Mesothelial cell of epicardium (in vitro differentiated cells): Measurements from ENCODE around the gene NLRC5. TPM values are rescaled to one million over a fixed set of nuclear protein-coding genes. Genes with fewer than 3 reads are reported as not detected.
A peak's percentile ranks its signal among the peaks of the same experiment; 100 is the strongest.

Experiments used
- DNase-seq, 2 experiments: peaks; one replicate each; pipeline ENCODE4 v3.0.0; 2021; ENCODE audit warnings: low spot score in 2 of 2; ENCODE audit not compliant: unreplicated experiment in 2 of 2
- H3K27ac Mint-ChIP-seq: 2 replicates; pipeline ENCODE4 v1.8.0; 2021; ENCODE audit warnings: mixed read lengths
- H3K27me3 Mint-ChIP-seq: 2 replicates; pipeline ENCODE4 v1.8.0; 2021; ENCODE audit warnings: low read depth, mixed read lengths
- H3K36me3 Mint-ChIP-seq: 2 replicates; pipeline ENCODE4 v1.8.0; 2021; ENCODE audit warnings: mixed read lengths
- H3K4me1 Mint-ChIP-seq: 2 replicates; pipeline ENCODE4 v1.8.0; 2021; ENCODE audit warnings: mixed read lengths
- H3K4me3 Mint-ChIP-seq: 2 replicates; pipeline ENCODE4 v1.8.0; 2021; ENCODE audit warnings: mild to moderate bottlenecking, moderate library complexity, mixed read lengths
- H3K9me3 Mint-ChIP-seq: 2 replicates; pipeline ENCODE4 v1.8.0; 2021; ENCODE audit warnings: mixed read lengths
- CTCF ChIP-seq: fragments of 200-600 bp; sonication (generic); IDR thresholded peaks from one replicate; pipeline ENCODE4 v1.5.0; 2021; ENCODE audit warnings: antibody characterized with exemption; ENCODE audit not compliant: unreplicated experiment
- total RNA-seq: library from RNA; stranded (reverse); gene quantifications from 3 replicates; pipeline ENCODE4 v1.2.1, GENCODE V29; 2021

NLRC5 gene
- total RNA-seq, 1 donor from 2014 or later: 3.7 TPM

- Mint-ChIP-seq H3K9me3 (no peaks in the 10 kb centered on the region), H3K4me1 (peaks cover 3% of the 10 kb centered on the region), H3K27me3 (no peaks in the 10 kb centered on the region), H3K4me3 (no peak overlapping the region), H3K27ac (peak overlapping the region; percentile 87), H3K36me3 (peaks cover 6% of the 10 kb centered on the region)
- DNase-seq: no peak
- no peak for TF ChIP-seq CTCF
Measured at GRCh38 chr16:57115514-57116182, 126.3 kb downstream of the NLRC5 start.

- DNase-seq: no peak
- no peak overlapping the region for H3K27ac Mint-ChIP-seq
- TF ChIP-seq CTCF: no peak
- H3K4me3 Mint-ChIP-seq: no peak overlapping the region
- peaks cover 15% of the 10 kb centered on the region for H3K36me3 Mint-ChIP-seq
- H3K4me1 Mint-ChIP-seq: peaks cover 3% of the 10 kb centered on the region
- H3K27me3 Mint-ChIP-seq: no peaks in the 10 kb centered on the region
- no peaks in the 10 kb centered on the region for H3K9me3 Mint-ChIP-seq
Measured at GRCh38 chr16:57118461-57119084, 129.2 kb downstream of the NLRC5 start.

DNA sequence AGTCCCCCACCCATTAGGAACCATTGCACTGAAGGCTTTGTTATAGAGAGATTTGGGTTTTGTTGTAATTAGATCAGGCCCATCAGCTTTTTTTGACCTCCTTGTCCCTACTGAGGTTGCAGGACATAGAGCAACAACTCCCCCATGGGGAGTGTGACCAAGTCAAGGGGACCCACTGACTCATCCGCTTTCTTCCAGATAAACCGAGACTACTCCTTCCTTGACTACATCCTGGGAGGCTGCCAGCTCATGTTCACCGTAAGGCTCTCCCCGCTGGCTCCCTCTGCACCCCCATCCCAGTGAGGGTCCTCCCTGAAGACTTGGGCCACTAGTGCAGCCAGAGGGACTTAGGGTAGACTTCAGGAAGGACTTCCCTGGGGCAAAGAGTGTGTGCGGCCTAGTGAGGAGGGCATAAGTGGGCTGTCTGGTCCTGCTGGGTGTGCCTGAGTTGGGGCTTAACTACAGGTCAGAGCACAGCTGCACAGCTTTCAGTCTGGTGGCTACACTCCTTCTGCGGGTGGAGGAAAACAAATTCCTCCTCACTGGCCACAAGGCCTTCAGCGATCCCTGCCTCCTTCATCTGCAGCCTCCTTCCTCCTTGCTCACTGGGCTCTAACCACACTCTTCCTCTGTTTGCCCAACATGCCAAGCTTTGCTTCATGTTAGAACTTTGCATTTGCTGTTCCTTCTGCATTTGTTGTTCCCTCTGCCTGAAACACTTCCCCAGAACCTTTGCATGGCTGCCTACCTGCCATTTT lies 134.0 kb downstream of the NLRC5 start:
- Mint-ChIP-seq H3K27me3 (no peaks in the 10 kb centered on the region), H3K27ac (peak overlapping the region; percentile 21), H3K4me1 (no peaks in the 10 kb centered on the region), H3K36me3 (peaks cover 22% of the 10 kb centered on the region), H3K4me3 (no peak overlapping the region), H3K9me3 (no peaks in the 10 kb centered on the region)
- DNase-seq: no peak
- no peak for TF ChIP-seq CTCF

DNA sequence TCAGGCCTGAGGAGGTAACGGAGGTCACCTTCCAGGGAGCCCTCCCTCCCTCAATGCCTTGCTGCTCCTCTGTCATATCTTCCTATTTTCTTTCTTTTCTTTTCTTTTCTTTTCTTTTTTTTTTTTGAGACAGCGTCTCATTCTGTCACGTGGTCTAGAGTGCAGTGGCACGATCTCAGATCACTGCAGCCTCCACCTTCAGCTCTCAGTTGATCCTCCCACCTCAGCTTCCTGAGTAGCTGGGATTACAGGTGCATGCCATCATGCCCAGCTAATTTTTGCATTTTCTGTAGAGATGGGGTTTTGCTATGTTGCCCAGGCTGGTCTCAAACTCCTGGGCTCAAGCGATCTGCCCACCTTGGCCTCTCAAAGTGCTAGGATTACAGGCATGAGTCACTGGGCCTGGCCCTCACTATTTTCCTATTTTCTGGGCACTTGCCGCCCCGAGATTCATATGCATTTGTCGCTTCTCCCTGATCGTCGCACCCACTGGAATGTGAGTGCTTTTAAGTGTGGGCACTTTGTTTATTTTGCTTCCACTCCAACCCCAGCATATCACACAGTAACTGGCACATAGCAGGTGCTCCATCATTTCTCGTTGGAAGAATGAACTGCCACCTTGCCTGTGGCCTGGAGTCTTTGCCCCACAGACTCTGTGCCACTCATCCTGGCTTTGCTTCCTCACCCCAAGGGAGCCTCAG lies 134.8 kb downstream of the NLRC5 start:
- no peak overlapping the region for H3K27ac Mint-ChIP-seq

More for the DNA sequence above, 134.8 kb downstream of the NLRC5 start:
- no peak for TF ChIP-seq CTCF
- no peak for DNase-seq
- Mint-ChIP-seq H3K4me1 (no peaks in the 10 kb centered on the region), H3K36me3 (peaks cover 22% of the 10 kb centered on the region), H3K9me3 (no peaks in the 10 kb centered on the region), H3K27me3 (no peaks in the 10 kb centered on the region), H3K4me3 (no peak overlapping the region)
